Mesendoderm (in vitro differentiated cells): ENCODE measurements around the gene BGN.

ENCODE experiments used
- DNase-seq: peaks from one replicate; pipeline ENCODE4 v3.0.0; 2013
- H2AK5ac ChIP-seq: 2 replicates; pipeline ENCODE4 v1.6.1; 2013; ENCODE audit warnings: low read length, inconsistent platforms
- H2BK120ac ChIP-seq: 2 replicates; pipeline ENCODE4 v1.6.1; 2013; ENCODE audit warnings: low read depth, mild to moderate bottlenecking, low read length, moderate library complexity, mixed read lengths
- H2BK15ac ChIP-seq: replicated peaks from 2 replicates; pipeline ENCODE4 v1.6.1; 2013; ENCODE audit warnings: low read depth, mild to moderate bottlenecking, moderate library complexity
- H2BK5ac ChIP-seq: 2 replicates; pipeline ENCODE4 v1.6.1; 2013; ENCODE audit warnings: low read length, inconsistent platforms
- H3K18ac ChIP-seq: 2 replicates; pipeline ENCODE4 v1.6.1; 2013; ENCODE audit warnings: mild to moderate bottlenecking, low read length, mixed read lengths
- H3K23ac ChIP-seq: one replicate; pipeline ENCODE4 v1.6.1; 2013; ENCODE audit warnings: low read length
- H3K27ac ChIP-seq: 2 replicates; pipeline ENCODE4 v1.5.1; 2013; ENCODE audit warnings: low read depth, mild to moderate bottlenecking, inconsistent platforms, low read length, moderate library complexity
- H3K27me3 ChIP-seq: 2 replicates; pipeline ENCODE4 v1.6.1; 2013; ENCODE audit warnings: low read length, control low read depth, mild to moderate bottlenecking, inconsistent platforms; ENCODE audit not compliant: insufficient read depth, poor library complexity
- H3K36me3 ChIP-seq: 2 replicates; pipeline ENCODE4 v1.6.1; 2013; ENCODE audit warnings: low read length, inconsistent platforms; ENCODE audit not compliant: control insufficient read depth, insufficient read depth
- H3K4ac ChIP-seq: one replicate; pipeline ENCODE4 v1.6.1; 2013; ENCODE audit warnings: low read depth, mild to moderate bottlenecking, low read length, moderate library complexity
- H3K4me1 ChIP-seq: 2 replicates; pipeline ENCODE4 v1.6.1; 2013; ENCODE audit warnings: low read depth, low read length, inconsistent platforms; ENCODE audit not compliant: control insufficient read depth
- H3K4me2 ChIP-seq: 2 replicates; pipeline ENCODE4 v1.6.1; 2013; ENCODE audit warnings: low read length
- H3K4me3 ChIP-seq: 2 replicates; pipeline ENCODE4 v1.5.1; 2013; ENCODE audit warnings: mild to moderate bottlenecking, low read length
- H3K56ac ChIP-seq: one replicate; pipeline ENCODE4 v1.6.1; 2013; ENCODE audit warnings: low read length
- H3K79me1 ChIP-seq: 2 replicates; pipeline ENCODE4 v1.6.1; 2013; ENCODE audit warnings: low read length, inconsistent platforms
- H3K79me2 ChIP-seq: 2 replicates; pipeline ENCODE4 v1.6.1; 2013; ENCODE audit warnings: mild to moderate bottlenecking, low read length; ENCODE audit not compliant: control insufficient read depth, insufficient read depth
- H3K9ac ChIP-seq: 2 replicates; pipeline ENCODE4 v1.6.1; 2013; ENCODE audit warnings: low read length, inconsistent platforms
- H4K5ac ChIP-seq: one replicate; pipeline ENCODE4 v1.6.1; 2013; ENCODE audit warnings: low read length
- H4K8ac ChIP-seq: one replicate; pipeline ENCODE4 v1.6.1; 2013; ENCODE audit warnings: low read depth, mild to moderate bottlenecking, control low read depth, low read length, moderate library complexity
- WGBS: extraction: QIAGEN DNeasy Blood & Tissue Kit; methylation state at CpG from one replicate; pipeline ENCODE4 v1.1.7; 2013; ENCODE audit warnings: low lambda C conversion rate, missing lambda C conversion rate; ENCODE audit not compliant: insufficient coverage; ENCODE audit errors: extremely low coverage; 5-methylcytosine and 5-hydroxymethylcytosine counted together

The BGN gene

DNA sequence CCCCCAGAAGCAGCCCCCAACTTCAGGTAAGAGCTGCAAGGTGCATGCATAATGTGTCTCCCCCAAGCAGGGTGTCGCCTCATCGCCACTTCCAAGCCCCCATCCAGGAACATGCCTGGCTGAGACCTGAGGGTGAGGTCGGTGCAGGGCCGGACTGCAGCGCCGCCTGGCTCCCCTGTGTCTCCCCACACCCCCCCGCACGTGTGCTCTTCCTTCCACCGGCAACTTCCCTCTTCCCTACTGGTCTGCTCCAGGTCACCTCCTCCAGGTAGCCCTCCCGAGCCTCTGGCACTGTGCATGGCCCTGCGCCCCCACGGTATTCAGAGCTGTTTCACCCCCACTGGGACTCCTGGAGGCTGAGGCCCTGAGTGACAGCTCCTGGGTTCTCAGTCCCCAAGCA, 2.2 kb upstream of the BGN start:
- no CpG with 5 or more reads among the region's 12 CpGs for WGBS

DNA sequence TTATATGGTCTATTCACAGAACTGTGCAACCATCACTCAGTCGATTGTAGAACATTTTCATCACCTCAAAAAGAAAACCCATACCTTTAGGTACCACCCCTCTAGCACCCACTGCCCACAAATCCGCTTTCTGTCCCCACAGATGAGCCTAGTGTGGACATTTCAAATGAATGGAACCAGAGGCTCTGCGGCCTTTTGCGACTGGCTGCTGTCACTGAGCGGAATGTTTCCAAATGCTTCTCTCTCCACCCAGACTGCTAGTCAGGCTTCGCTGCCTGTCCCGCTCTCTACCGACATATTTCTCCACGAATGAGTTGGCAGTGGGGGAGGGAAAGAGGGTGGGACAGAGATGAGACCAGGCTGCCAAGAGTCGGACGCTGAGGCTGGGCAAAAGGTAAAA, 1.7 kb upstream of the BGN start:
- Histone ChIP-seq H3K79me2 (no peaks in the 10 kb centered on the region), H4K8ac (no peak overlapping the region), H3K79me1 (no peaks in the 10 kb centered on the region), H2BK120ac (no peak overlapping the region), H3K4me1 (no peaks in the 10 kb centered on the region), H4K5ac (no peak overlapping the region), H3K27ac (no peak overlapping the region), H3K56ac (no peak overlapping the region), H3K4ac (no peak overlapping the region), H2BK15ac (no peak overlapping the region), H3K18ac (no peak overlapping the region), H3K4me3 (no peak overlapping the region), H3K4me2 (no peak overlapping the region), H3K23ac (no peak overlapping the region), H3K27me3 (no peaks in the 10 kb centered on the region), H2AK5ac (no peak overlapping the region), H3K9ac (no peak overlapping the region), H3K36me3 (no peaks in the 10 kb centered on the region), H2BK5ac (no peak overlapping the region)
- DNase-seq, result no peak
- no CpG with 5 or more reads among the region's 11 CpGs for WGBS

More for the DNA sequence above, 2.2 kb upstream of the BGN start:
- Histone ChIP-seq H3K79me2 (no peaks in the 10 kb centered on the region), H3K18ac (no peak overlapping the region), H3K27me3 (no peaks in the 10 kb centered on the region), H3K36me3 (no peaks in the 10 kb centered on the region), H3K27ac (no peak overlapping the region), H3K4me3 (no peak overlapping the region), H2BK120ac (no peak overlapping the region), H4K5ac (no peak overlapping the region), H3K4me1 (no peaks in the 10 kb centered on the region), H3K4ac (no peak overlapping the region), H2BK5ac (no peak overlapping the region), H4K8ac (no peak overlapping the region), H3K56ac (no peak overlapping the region), H3K79me1 (no peaks in the 10 kb centered on the region), H3K9ac (no peak overlapping the region), H2AK5ac (no peak overlapping the region), H2BK15ac (no peak overlapping the region), H3K4me2 (no peak overlapping the region), H3K23ac (no peak overlapping the region)
- DNase-seq, result no peak

DNA sequence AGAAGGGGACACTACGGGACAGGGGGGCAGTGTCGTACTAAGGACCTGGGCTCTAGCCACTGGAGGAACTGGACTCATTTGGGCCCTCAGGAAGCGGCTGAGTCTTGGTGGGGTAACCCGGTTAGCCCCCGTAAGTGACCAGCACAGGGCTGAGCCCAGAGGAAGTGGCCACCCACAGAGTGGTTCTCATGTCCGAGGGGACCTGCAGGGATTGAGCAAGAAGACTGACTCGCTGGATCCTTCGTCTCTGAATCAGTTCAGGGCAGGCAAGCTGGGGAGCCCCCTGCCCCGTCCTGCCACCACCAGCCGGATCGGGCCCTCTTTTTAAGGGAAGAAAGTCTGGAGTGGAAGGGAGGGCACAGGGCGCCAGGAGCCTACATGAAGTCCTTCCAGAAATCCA, 719 bp upstream of the BGN start:
- no peaks in the 10 kb centered on the region for H3K36me3 ChIP-seq
- H3K4ac ChIP-seq, result no peak overlapping the region
- no peak overlapping the region for H3K23ac ChIP-seq
- no peak overlapping the region for H3K18ac ChIP-seq
- no peak overlapping the region for H3K4me2 ChIP-seq
- no peaks in the 10 kb centered on the region for H3K4me1 ChIP-seq
- no peak overlapping the region for H2AK5ac ChIP-seq
- no peaks in the 10 kb centered on the region for H3K79me1 ChIP-seq
- no peaks in the 10 kb centered on the region for H3K27me3 ChIP-seq
- H2BK120ac ChIP-seq, result no peak overlapping the region
- no peak overlapping the region for H2BK5ac ChIP-seq
- H4K8ac ChIP-seq, result no peak overlapping the region
- H3K79me2 ChIP-seq, result no peaks in the 10 kb centered on the region
- no CpG with 5 or more reads among the region's 12 CpGs for WGBS
- H3K9ac ChIP-seq, result no peak overlapping the region
- DNase-seq, result no peak
- H3K4me3 ChIP-seq, result no peak overlapping the region
- no peak overlapping the region for H3K27ac ChIP-seq
- H2BK15ac ChIP-seq, result no peak overlapping the region
- H3K56ac ChIP-seq, result no peak overlapping the region
- H4K5ac ChIP-seq, result no peak overlapping the region

DNA sequence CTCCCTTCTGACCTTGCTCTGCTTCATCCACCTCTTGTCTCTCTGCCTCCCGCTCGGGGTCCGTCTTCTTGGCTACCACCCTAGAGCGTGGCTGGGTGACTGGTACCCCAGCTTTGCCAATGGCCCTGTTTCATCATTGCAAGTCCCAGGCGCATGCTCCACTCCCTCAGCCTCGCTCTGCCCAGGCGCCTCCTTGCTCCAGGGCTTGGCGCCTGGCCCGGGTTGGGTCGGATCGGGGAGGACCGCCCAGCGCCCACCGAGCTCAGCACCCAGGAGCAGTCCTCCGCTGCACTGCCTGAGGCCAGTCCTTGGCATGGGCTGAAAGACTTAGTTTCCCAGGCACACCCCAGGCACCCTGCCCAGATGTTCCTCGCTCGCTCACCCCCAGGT, 577 bp downstream of the BGN start:
- Histone ChIP-seq H4K8ac (no peak overlapping the region), H2BK15ac (no peak overlapping the region), H3K56ac (peak overlapping the region; percentile 60), H4K5ac (no peak overlapping the region), H3K4me2 (no peak overlapping the region), H3K27ac (no peak overlapping the region), H3K79me1 (no peaks in the 10 kb centered on the region), H3K9ac (peak overlapping the region; percentile 49), H3K23ac (no peak overlapping the region), H3K4ac (no peak overlapping the region), H3K79me2 (no peaks in the 10 kb centered on the region), H3K18ac (no peak overlapping the region), H2BK120ac (no peak overlapping the region), H3K4me3 (no peak overlapping the region), H3K27me3 (no peaks in the 10 kb centered on the region), H3K4me1 (no peaks in the 10 kb centered on the region), H3K36me3 (no peaks in the 10 kb centered on the region), H2BK5ac (no peak overlapping the region), H2AK5ac (no peak overlapping the region)
- no peak for DNase-seq
- WGBS, result no CpG with 5 or more reads among the region's 17 CpGs

DNA sequence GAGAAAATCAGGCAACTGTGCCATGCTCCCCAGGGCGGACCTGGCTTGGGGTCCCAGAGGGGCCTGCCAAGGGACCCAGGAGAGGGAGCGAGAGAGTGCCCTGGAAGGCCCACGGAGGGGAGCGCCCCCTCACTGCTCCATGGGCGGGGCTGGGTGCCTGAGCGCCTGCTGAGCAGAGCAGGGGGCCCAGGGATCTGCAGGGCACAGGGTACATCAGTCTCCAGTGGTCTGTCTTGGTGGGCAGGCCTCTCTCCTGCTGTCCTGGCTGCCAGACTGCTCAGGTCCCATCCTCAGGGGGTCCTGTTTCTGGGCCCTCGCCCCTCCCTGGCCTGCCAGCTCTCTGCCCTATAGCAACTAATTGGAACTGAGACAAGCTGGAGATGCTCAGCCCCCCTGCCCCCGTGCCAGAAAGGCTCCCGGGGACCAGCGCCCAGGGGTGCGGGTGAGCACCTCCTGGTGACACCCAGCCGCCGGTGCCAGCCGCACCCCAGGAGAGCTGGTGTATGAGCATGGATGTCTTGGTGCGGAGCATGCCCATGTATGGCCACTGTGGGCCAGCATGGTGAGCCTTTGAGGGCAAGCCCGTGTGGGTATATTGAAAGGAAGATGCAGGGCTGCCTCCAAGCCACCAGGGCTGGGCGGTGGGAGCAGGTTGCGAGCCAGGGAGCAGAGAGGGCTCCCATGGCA, 1.3 kb downstream of the BGN start:
- H3K4ac ChIP-seq, result no peak overlapping the region
- H3K36me3 ChIP-seq, result no peaks in the 10 kb centered on the region
- H2AK5ac ChIP-seq, result no peak overlapping the region
- H3K23ac ChIP-seq, result no peak overlapping the region
- H2BK15ac ChIP-seq, result no peak overlapping the region
- no peak for DNase-seq
- H3K79me2 ChIP-seq, result no peaks in the 10 kb centered on the region
- H3K4me2 ChIP-seq, result no peak overlapping the region
- no peak overlapping the region for H3K18ac ChIP-seq
- no peak overlapping the region for H3K4me3 ChIP-seq
- H2BK5ac ChIP-seq, result no peak overlapping the region
- no peak overlapping the region for H4K8ac ChIP-seq
- H2BK120ac ChIP-seq, result no peak overlapping the region
- no peaks in the 10 kb centered on the region for H3K79me1 ChIP-seq
- no CpG with 5 or more reads among the region's 18 CpGs for WGBS
- no peak overlapping the region for H3K27ac ChIP-seq
- H3K4me1 ChIP-seq, result no peaks in the 10 kb centered on the region
- H3K9ac ChIP-seq, result no peak overlapping the region
- no peak overlapping the region for H4K5ac ChIP-seq
- no peaks in the 10 kb centered on the region for H3K27me3 ChIP-seq
- H3K56ac ChIP-seq, result no peak overlapping the region

DNA sequence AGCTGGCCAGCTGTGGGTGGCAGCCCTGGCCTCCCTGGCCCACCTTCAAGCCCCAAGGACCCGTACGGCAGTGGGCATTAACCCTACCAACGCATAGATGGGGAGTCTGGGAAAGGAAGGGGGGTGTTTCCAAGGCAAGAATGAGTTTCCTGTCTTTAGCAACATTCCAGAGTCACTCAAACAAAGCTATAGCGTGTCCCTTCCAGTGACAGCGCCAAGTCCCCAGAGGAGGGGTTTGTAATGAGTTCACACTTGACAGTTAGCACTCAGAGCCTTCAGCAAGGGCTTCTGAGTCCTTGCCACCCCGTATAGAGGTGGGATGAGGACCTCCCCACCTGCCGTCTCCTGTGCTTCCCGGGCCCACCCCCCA, 1.8 kb downstream of the BGN start:
- Histone ChIP-seq H3K9ac (no peak overlapping the region), H4K5ac (no peak overlapping the region), H3K4me2 (no peak overlapping the region), H3K79me2 (no peaks in the 10 kb centered on the region), H3K36me3 (no peaks in the 10 kb centered on the region), H4K8ac (no peak overlapping the region), H3K56ac (no peak overlapping the region), H2BK5ac (no peak overlapping the region), H2AK5ac (no peak overlapping the region), H3K27me3 (no peaks in the 10 kb centered on the region), H3K18ac (no peak overlapping the region), H2BK120ac (no peak overlapping the region), H3K4me1 (no peaks in the 10 kb centered on the region), H2BK15ac (no peak overlapping the region), H3K27ac (no peak overlapping the region), H3K4ac (no peak overlapping the region), H3K79me1 (no peaks in the 10 kb centered on the region), H3K4me3 (no peak overlapping the region), H3K23ac (no peak overlapping the region)
- no peak for DNase-seq
- no CpG with 5 or more reads among the region's 8 CpGs for WGBS
